Endothelial cell (in vitro differentiated cells): ENCODE measurements around the gene INIP. TPM values are rescaled to one million over a fixed set of nuclear protein-coding genes. Genes with fewer than 3 reads are reported as not detected.

Source experiments
- DNase-seq: peaks from one replicate; pipeline ENCODE4 v3.0.0; 2021; ENCODE audit warnings: low spot score
- H3K27ac Mint-ChIP-seq: one replicate; pipeline ENCODE4 v1.8.0; 2021; ENCODE audit warnings: mixed read lengths, inconsistent platforms; ENCODE audit not compliant: unreplicated experiment
- H3K27me3 Mint-ChIP-seq: one replicate; pipeline ENCODE4 v1.8.0; 2021; ENCODE audit warnings: mild to moderate bottlenecking, moderate library complexity, mixed read lengths, inconsistent platforms; ENCODE audit not compliant: unreplicated experiment
- H3K36me3 Mint-ChIP-seq: one replicate; pipeline ENCODE4 v1.8.0; 2021; ENCODE audit warnings: mild to moderate bottlenecking, low read depth, mixed read lengths, inconsistent platforms; ENCODE audit not compliant: unreplicated experiment
- H3K4me1 Mint-ChIP-seq: one replicate; pipeline ENCODE4 v1.8.0; 2021; ENCODE audit warnings: mild to moderate bottlenecking, mixed read lengths, inconsistent platforms; ENCODE audit not compliant: unreplicated experiment
- H3K4me3 Mint-ChIP-seq: one replicate; pipeline ENCODE4 v1.8.0; 2021; ENCODE audit warnings: mild to moderate bottlenecking, mixed read lengths, inconsistent platforms; ENCODE audit not compliant: unreplicated experiment
- H3K9me3 Mint-ChIP-seq: one replicate; pipeline ENCODE4 v1.8.0; 2021; ENCODE audit warnings: mixed read lengths, inconsistent platforms; ENCODE audit not compliant: unreplicated experiment
- CTCF ChIP-seq: fragments of 200-600 bp; sonication (generic); IDR thresholded peaks from one replicate; pipeline ENCODE4 v1.5.0; 2021; ENCODE audit warnings: antibody characterized with exemption; ENCODE audit not compliant: unreplicated experiment
- total RNA-seq: library from RNA; stranded (reverse); fragmentation: NEBNext Ultra II Directional; extraction: Animal tissue kit (Norgen Biotek cat#: 25700); gene quantifications from one replicate; pipeline ENCODE4 v1.2.1, GENCODE V29; 2021; ENCODE audit not compliant: unreplicated experiment

The INIP gene
- total RNA-seq, 1 donor from 2014 or later, result 20.8 TPM

GRCh38 chr9:112747094-112747493, 29.2 kb upstream of the INIP start:
- TF ChIP-seq CTCF, result no peak
- Mint-ChIP-seq H3K9me3 (no peaks in the 10 kb centered on the region), H3K27me3 (peaks cover 9% of the 10 kb centered on the region), H3K36me3 (peaks cover 5% of the 10 kb centered on the region), H3K27ac (no peak overlapping the region), H3K4me3 (no peak overlapping the region), H3K4me1 (peaks cover 3% of the 10 kb centered on the region)
- DNase-seq, result no peak

- H3K27ac Mint-ChIP-seq, result no peak overlapping the region
- no peaks in the 10 kb centered on the region for H3K4me1 Mint-ChIP-seq
- no peak for TF ChIP-seq CTCF
- no peak for DNase-seq
- peaks cover 2% of the 10 kb centered on the region for H3K27me3 Mint-ChIP-seq
- H3K4me3 Mint-ChIP-seq, result no peak overlapping the region
- no peaks in the 10 kb centered on the region for H3K36me3 Mint-ChIP-seq
- no peaks in the 10 kb centered on the region for H3K9me3 Mint-ChIP-seq
Measured at GRCh38 chr9:112744177-112744576, 26.3 kb upstream of the INIP start.

GRCh38 chr9:112743216-112743836, 25.4 kb upstream of the INIP start:
- H3K27ac Mint-ChIP-seq, result no peak overlapping the region
- TF ChIP-seq CTCF, result no peak
- no peak overlapping the region for H3K4me3 Mint-ChIP-seq
- no peak for DNase-seq
- H3K9me3 Mint-ChIP-seq, result no peaks in the 10 kb centered on the region
- H3K4me1 Mint-ChIP-seq, result no peaks in the 10 kb centered on the region
- H3K36me3 Mint-ChIP-seq, result no peaks in the 10 kb centered on the region
- H3K27me3 Mint-ChIP-seq, result peaks cover 2% of the 10 kb centered on the region

- no peak for DNase-seq
- Mint-ChIP-seq H3K27me3 (peaks cover 2% of the 10 kb centered on the region), H3K36me3 (no peaks in the 10 kb centered on the region), H3K27ac (no peak overlapping the region), H3K9me3 (no peaks in the 10 kb centered on the region), H3K4me1 (no peaks in the 10 kb centered on the region), H3K4me3 (no peak overlapping the region)
- no peak for TF ChIP-seq CTCF
Measured at GRCh38 chr9:112734892-112735291, 17.0 kb upstream of the INIP start.

- Mint-ChIP-seq H3K4me3 (no peak overlapping the region), H3K36me3 (no peaks in the 10 kb centered on the region), H3K9me3 (no peaks in the 10 kb centered on the region), H3K27me3 (no peaks in the 10 kb centered on the region), H3K4me1 (no peaks in the 10 kb centered on the region), H3K27ac (no peak overlapping the region)
- no peak for DNase-seq
- TF ChIP-seq CTCF, result no peak
Measured at GRCh38 chr9:112731971-112732370, 14.1 kb upstream of the INIP start.
